Body of pancreas (tissue), 4 donors: Measurements from ENCODE around the gene SPDYE3. TPM values are rescaled to one million over a fixed set of nuclear protein-coding genes. Genes with fewer than 3 reads are reported as not detected.

Experiments used
- ATAC-seq: fragments of 150-250 bp; one replicate; pipeline ENCODE4 v1.9.1; 2016
- DNase-seq, 4 donors: peaks; one replicate each; pipeline ENCODE4 v3.0.0-alpha.2; 2019
- H3K27ac ChIP-seq, 4 donors: fragments of 200-600 bp; sonication (generic); 1 replicate in 3 of 4; 2 replicates in 1 of 4; pipeline versions ENCODE4 v1.5.1 to v1.6.1; 2016 to 2019; ENCODE audit warnings: mild to moderate bottlenecking in 1 of 4, mixed read lengths in 1 of 4, moderate library complexity in 1 of 4
- H3K27me3 ChIP-seq, 2 donors: fragments of 200-600 bp; sonication (generic); one replicate each; pipeline ENCODE4 v1.6.0; 2016; ENCODE audit warnings: mild to moderate bottlenecking in 1 of 2
- H3K36me3 ChIP-seq, 2 donors: fragments of 200-600 bp; sonication (generic); replicated peaks in 1 of 2; 2 replicates each; pipeline ENCODE4 v1.5.1; 2016; ENCODE audit warnings: low read depth in 2 of 2; ENCODE audit not compliant: insufficient read depth in 1 of 2
- H3K4me1 ChIP-seq: fragments of 200-600 bp; sonication (generic); one replicate; pipeline ENCODE4 v1.6.0; 2016
- H3K4me3 ChIP-seq, 2 donors: fragments of 200-600 bp; sonication (generic); 1 replicate in 1 of 2; 2 replicates in 1 of 2; pipeline ENCODE4 v1.5.1; 2016 to 2019
- H3K9me3 ChIP-seq, 3 donors: fragments of 200-600 bp; sonication (generic); 1 replicate in 2 of 3; 2 replicates in 1 of 3; pipeline ENCODE4 v1.5.1; 2016
- CTCF ChIP-seq, 7 experiments: fragments of 450-650 bp in 4 of 7; fragments of 200-600 bp in 3 of 7; sonication (generic) in 3 of 7; IDR thresholded peaks; one replicate each; pipeline ENCODE4 v1.5.1; 2016 to 2019; ENCODE audit warnings: antibody characterized with exemption in 7 of 7
- POLR2A ChIP-seq, 3 donors: fragments of 450-650 bp; IDR thresholded peaks; one replicate each; pipeline ENCODE4 v1.6.1; 2016; ENCODE audit warnings: antibody characterized with exemption in 3 of 3, mild to moderate bottlenecking in 2 of 3
- WGBS, 2 donors: methylation state at CpG; one replicate each; pipeline ENCODE4 v1.1.5; 2017; 5-methylcytosine and 5-hydroxymethylcytosine counted together
- intact Hi-C: fragments of 100-400 bp; cut with DNase I; formaldehyde crosslinking; loops from one replicate; pipeline ENCODE4 v1.15.1; 2023
- small RNA-seq: library from RNA; depleted of rRNA; stranded (forward); fragments of <200 nt; gene quantifications from one replicate; pipeline ENCODE3, GENCODE V24; 2016
- total RNA-seq, 2 donors: library from RNA; depleted of rRNA; stranded (reverse); fragments of >200 nt; gene quantifications; one replicate each; pipeline ENCODE4 v1.1.0, GENCODE V29; 2016

SPDYE3 gene
- total RNA-seq, 2 donors from 2014 or later = not detected

GRCh38 chr7:100371561-100372171 lies 64.2 kb downstream of the SPDYE3 start:
- no peak for TF ChIP-seq CTCF (IDR thresholded peaks at IDR 0.05)
- TF ChIP-seq POLR2A (IDR thresholded peaks at IDR 0.05) = no peak
- DNase-seq (no peak), ATAC-seq (no peak)
- H3K9me3 ChIP-seq = no peaks in the 10 kb centered on the region
- H3K27me3 ChIP-seq = no peaks in the 10 kb centered on the region
- intact Hi-C loops = no loop called here
- no peaks in the 10 kb centered on the region for H3K36me3 ChIP-seq
- WGBS, 2 donors = 63 to 77% methylated on average over 3 to 7 of the region's 7 CpGs
- H3K4me3 ChIP-seq = no peak overlapping the region
- no peaks in the 10 kb centered on the region for H3K4me1 ChIP-seq
- H3K27ac ChIP-seq = no peak overlapping the region

Small RNA genes lying within 50 kb of the gene (small RNA-seq; reads per million reads assigned to genes)
- not detected for gene RF00019

Other genes with a start within 250 kb of the SPDYE3 start
- 10 to 100 TPM; 16.9 to 46.5 TPM for gene ZNF3, start 226.0 kb upstream of the SPDYE3 start, total RNA-seq
- gene COPS6, start 218.7 kb upstream of the SPDYE3 start, total RNA-seq = 10 to 100 TPM; 15.8 to 16.1 TPM
- gene MCM7, start 206.3 kb upstream of the SPDYE3 start, total RNA-seq = 10 to 100 TPM; 32.6 to 34.5 TPM
- 10 to 100 TPM in 1 of 2 donors, 1 to 10 TPM in 1; 6.0 to 11.2 TPM for gene AP4M1, start 206.1 kb upstream of the SPDYE3 start, total RNA-seq
- gene TAF6, start 188.3 kb upstream of the SPDYE3 start, total RNA-seq = 10 to 100 TPM; 30.4 to 51.7 TPM
- 1 to 10 TPM in 1 of 2 donors, under 1 TPM in 1; 0.99 to 2.3 TPM for gene CNPY4, start 188.1 kb upstream of the SPDYE3 start, total RNA-seq
- 1 to 10 TPM; 2.1 to 5.3 TPM for gene MBLAC1, start 180.7 kb upstream of the SPDYE3 start, total RNA-seq
- 100 to 1,000 TPM in 1 of 2 donors, 10 to 100 TPM in 1; 86.1 to 119 TPM for gene LAMTOR4, start 158.8 kb upstream of the SPDYE3 start, total RNA-seq
- gene TRAPPC14, start 149.0 kb upstream of the SPDYE3 start, total RNA-seq = 10 to 100 TPM in 1 of 2 donors, 1 to 10 TPM in 1; 7.3 to 27.7 TPM
- gene GAL3ST4, start 139.1 kb upstream of the SPDYE3 start, total RNA-seq = under 1 TPM in 1 of 2 donors, not detected in 1; 0.26 TPM
- 1 to 10 TPM in 1 of 2 donors, under 1 TPM in 1; 0.99 to 1.6 TPM for gene GPC2, start 130.3 kb upstream of the SPDYE3 start, total RNA-seq
- not detected for gene STAG3, start 129.8 kb upstream of the SPDYE3 start, total RNA-seq
- gene PVRIG, start 87.8 kb upstream of the SPDYE3 start, total RNA-seq = 1 to 10 TPM in 1 of 2 donors, under 1 TPM in 1; 0.78 to 4.0 TPM
- gene PILRB, start 50.4 kb downstream of the SPDYE3 start, total RNA-seq = 10 to 100 TPM; 63.3 to 65.6 TPM
- gene PILRA, start 65.8 kb downstream of the SPDYE3 start, total RNA-seq = 1 to 10 TPM in 1 of 2 donors, not detected in 1; 7.0 TPM
- 1 to 10 TPM; 1.6 to 3.3 TPM for gene ZCWPW1, start 121.0 kb downstream of the SPDYE3 start, total RNA-seq
- 10 to 100 TPM; 14.0 to 34.9 TPM for gene MEPCE, start 122.1 kb downstream of the SPDYE3 start, total RNA-seq
- gene PPP1R35, start 128.8 kb downstream of the SPDYE3 start, total RNA-seq = 10 to 100 TPM; 39.4 to 69.2 TPM
- 1 to 10 TPM in 1 of 2 donors, not detected in 1; 1.0 TPM for gene SPACDR, start 156.6 kb downstream of the SPDYE3 start, total RNA-seq
- gene TSC22D4, start 171.5 kb downstream of the SPDYE3 start, total RNA-seq = 10 to 100 TPM; 16.6 to 34.9 TPM
- gene NYAP1, start 176.2 kb downstream of the SPDYE3 start, total RNA-seq = 1 to 10 TPM; 1.0 to 1.3 TPM
- gene AGFG2, start 231.5 kb downstream of the SPDYE3 start, total RNA-seq = 10 to 100 TPM; 20.4 to 24.6 TPM